Uterine smooth muscle cell (primary cell): ENCODE measurements around the gene SPRYD3. TPM values are rescaled to one million over a fixed set of nuclear protein-coding genes. Genes with fewer than 3 reads are reported as not detected.

ENCODE experiments used
- total RNA-seq: library from RNA; depleted of rRNA; stranded (reverse); fragments of >200 nt; gene quantifications from 2 replicates; pipeline ENCODE4 v1.2.3, GENCODE V29; 2014

Gene SPRYD3, protein sequence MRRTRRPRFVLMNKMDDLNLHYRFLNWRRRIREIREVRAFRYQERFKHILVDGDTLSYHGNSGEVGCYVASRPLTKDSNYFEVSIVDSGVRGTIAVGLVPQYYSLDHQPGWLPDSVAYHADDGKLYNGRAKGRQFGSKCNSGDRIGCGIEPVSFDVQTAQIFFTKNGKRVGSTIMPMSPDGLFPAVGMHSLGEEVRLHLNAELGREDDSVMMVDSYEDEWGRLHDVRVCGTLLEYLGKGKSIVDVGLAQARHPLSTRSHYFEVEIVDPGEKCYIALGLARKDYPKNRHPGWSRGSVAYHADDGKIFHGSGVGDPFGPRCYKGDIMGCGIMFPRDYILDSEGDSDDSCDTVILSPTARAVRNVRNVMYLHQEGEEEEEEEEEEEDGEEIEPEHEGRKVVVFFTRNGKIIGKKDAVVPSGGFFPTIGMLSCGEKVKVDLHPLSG
- 28.1 and 31.3 TPM in 2 replicates for total RNA-seq

DNA sequence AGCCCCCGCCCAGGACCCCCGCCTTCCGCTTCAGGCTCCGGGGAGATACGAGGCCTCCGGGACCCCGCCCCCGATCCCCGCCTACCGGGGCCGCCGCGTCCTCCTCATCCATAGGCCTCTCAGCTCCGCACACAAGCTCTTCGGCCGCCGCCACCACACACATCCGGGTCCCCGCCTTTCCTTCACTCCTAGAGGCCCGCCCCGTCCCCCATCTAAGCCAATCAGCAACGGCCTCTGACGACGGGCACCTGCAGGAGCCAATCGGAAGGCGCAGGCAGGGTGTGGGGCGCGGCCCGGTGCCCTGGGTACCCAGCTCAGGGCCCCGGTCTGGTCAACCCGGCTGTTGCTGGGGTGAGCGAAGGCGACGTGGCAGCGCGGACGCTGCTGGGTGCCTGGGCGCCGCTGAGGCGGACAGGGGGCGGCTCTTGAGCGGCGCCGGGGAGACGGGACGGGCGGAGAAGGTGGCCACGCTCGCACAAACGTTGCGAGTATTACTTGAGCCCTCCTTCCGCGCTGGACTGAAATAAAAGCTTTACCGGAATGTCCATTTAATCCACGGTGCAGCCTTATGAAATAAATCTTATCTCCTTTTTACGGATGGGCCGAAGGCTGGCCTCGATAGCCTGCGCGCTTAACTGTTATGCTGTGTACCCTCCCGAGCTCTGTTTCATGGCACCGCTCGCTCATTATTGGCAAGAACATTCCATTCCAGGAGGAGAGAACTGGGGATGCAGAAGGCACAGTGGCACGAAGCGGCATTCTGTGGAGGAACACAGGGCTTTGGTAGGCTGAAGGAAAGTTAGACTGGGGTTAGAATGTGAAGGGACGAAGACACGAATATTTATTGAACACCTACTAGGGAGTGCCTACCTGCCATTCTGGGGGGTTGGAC lies at the start of gene SPRYD3:
TSS of gene SPRYD3 (minus strand) at position 165 of the 892 bp plus-strand sequence. CDS start at position 108, 57 bp downstream.

DNA sequence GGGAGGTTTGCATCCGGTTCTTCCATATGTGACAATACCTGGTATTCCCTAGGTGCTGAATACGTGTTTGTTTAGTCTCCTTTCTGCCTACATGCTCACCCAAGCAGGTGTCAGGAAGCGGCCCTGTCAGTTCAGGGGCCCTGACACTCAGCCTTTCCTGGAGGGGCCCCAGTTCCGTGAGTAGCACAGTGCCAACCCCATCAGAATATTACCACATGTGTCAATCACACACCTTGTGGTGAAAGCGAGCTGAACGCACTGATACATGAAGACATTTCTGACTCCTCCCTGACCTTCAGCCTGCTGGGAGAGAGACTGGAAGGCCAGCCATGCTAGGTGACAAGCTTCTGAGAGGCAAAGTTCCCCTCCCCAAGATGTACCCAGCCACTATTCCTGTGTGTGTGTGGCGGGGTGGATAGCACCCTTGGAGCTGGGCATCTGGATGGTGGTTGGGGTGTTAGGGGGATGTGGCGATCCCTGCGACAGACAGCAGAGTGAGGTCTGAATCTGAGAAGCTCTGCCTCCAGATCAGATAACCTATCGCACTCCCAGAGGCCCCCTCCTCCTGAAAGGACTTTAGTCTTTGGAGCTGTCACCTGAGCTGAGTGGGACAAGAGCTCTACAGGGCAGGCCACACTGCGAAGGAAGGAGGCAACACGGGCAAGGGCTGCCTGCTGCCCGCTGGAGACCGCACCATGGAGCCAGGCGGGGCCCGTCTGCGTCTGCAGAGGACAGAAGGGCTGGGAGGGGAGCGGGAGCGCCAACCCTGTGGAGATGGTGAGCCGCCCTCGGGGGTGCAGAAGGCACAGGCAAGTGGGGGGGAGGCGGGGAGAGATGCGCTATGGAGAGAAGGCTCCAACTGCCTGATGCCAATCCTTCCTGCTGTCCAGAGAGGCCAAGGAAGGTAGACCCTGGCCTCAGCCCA lies 24.0 kb upstream of the SPRYD3 start, which contains the start of gene SOAT2:
TSS of gene SOAT2 (plus strand) at position 604 of the 925 bp plus-strand sequence. CDS start at position 696, 92 bp downstream.

DNA sequence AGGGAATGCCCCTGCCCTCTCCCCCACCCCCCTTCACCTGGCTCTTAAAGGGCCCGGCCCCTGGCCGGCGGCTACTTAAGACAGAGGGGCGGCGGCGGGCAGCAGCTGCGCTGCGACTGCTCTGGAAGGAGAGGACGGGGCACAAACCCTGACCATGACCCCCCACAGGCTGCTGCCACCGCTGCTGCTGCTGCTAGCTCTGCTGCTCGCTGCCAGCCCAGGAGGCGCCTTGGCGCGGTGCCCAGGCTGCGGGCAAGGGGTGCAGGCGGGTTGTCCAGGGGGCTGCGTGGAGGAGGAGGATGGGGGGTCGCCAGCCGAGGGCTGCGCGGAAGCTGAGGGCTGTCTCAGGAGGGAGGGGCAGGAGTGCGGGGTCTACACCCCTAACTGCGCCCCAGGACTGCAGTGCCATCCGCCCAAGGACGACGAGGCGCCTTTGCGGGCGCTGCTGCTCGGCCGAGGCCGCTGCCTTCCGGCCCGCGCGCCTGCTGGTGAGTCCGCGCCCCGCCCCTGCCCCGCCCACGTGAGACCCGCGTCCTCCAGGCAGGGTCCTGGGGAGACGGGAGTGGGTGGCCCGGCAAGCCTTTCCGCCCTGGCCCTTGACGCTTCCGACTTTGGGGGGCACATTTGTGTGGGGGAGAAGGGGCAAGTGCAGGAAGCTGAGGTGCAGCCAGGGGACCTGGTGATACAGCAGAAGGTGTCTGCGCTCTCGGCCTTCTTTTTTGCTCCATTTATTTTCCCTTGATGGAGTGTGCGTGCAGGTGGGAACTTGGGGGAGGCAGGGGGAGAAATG lies 18.6 kb upstream of the SPRYD3 start, which contains the start of gene IGFBP6:
TSS of gene IGFBP6 (plus strand) at position 104 of the 790 bp plus-strand sequence. CDS start at position 155, 51 bp downstream.

DNA sequence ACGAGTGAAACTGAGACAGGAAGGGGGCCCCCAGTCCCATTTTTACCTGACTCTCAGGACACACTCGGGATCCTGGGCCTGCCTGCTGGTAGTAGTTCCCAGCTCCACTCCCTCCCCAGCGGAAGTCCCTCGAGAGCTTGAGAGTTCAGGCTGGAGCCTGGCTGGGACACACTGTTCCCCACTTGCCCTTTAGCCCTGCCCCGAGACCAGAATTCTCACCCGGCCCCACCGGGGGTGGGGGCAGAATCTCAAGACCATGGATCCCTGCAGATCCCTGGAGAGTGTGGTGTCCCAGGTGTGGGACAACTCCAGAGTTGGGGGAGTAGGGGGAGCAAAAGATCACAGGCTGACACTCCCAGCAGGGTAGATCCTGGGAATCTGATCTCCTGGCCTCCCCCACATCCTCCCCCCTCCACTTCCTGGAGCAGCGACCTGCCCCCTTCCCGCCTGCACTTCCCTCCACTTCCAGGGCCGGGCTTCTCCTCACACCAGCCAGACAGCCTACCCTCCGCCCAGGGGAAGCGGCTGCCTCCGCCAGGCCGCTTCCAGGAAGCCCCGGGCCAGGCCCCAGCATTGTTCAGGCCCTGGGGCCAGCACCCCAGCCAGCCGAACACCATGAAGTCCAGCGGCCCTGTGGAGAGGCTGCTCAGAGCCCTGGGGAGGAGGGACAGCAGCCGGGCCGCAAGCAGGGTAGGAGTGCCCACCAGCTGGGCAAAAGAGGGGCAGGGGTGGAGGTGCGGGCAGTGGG lies 29.4 kb downstream of the SPRYD3 start, which contains the start of gene TNS2:
TSS of gene TNS2 (plus strand) at position 495 of the 748 bp plus-strand sequence. CDS start at position 616, 121 bp downstream.

Other genes starting within 250 kb of the SPRYD3 start
- not detected in 2 replicates for gene KRT79, start 245.1 kb downstream of the SPRYD3 start, total RNA-seq
- not detected in 2 replicates for gene KRT78, start 230.4 kb downstream of the SPRYD3 start, total RNA-seq
- 7.7 and 9.7 TPM in 2 replicates for gene KRT8, start 174.3 kb downstream of the SPRYD3 start, total RNA-seq
- gene KRT18, start 130.3 kb downstream of the SPRYD3 start, total RNA-seq, result 34.6 and 35.4 TPM in 2 replicates
- 985 and 1,506 TPM in 2 replicates for gene EIF4B, start 72.9 kb downstream of the SPRYD3 start, total RNA-seq
- gene TNS2, start 29.3 kb downstream of the SPRYD3 start, total RNA-seq, result 27.6 and 30.5 TPM in 2 replicates
- gene IGFBP6, start 18.3 kb upstream of the SPRYD3 start, total RNA-seq, result 300 and 444 TPM in 2 replicates
- 0.33 TPM in 1 of 2 replicates, not detected in the other for gene SOAT2, start 24.1 kb upstream of the SPRYD3 start, total RNA-seq
- gene ZNF740, start 101.3 kb upstream of the SPRYD3 start, total RNA-seq, result 15.3 and 16.2 TPM in 2 replicates
- gene CSAD, start 101.5 kb upstream of the SPRYD3 start, total RNA-seq, result 9.0 and 11.0 TPM in 2 replicates
- gene ITGB7, start 127.9 kb upstream of the SPRYD3 start, total RNA-seq, result 0.12 and 0.77 TPM in 2 replicates
- gene RARG, start 152.8 kb upstream of the SPRYD3 start, total RNA-seq, result 20.9 and 27.1 TPM in 2 replicates
- 4.2 and 13.4 TPM in 2 replicates for gene ESPL1, start 188.9 kb upstream of the SPRYD3 start, total RNA-seq
- 293 and 448 TPM in 2 replicates for gene PFDN5, start 216.2 kb upstream of the SPRYD3 start, total RNA-seq
- gene MYG1, start 220.3 kb upstream of the SPRYD3 start, total RNA-seq, result 45.6 and 58.9 TPM in 2 replicates
- 44.6 and 56.0 TPM in 2 replicates for gene AAAS, start 242.2 kb upstream of the SPRYD3 start, total RNA-seq